ENCODE results near the gene GTPBP2.
A peak's percentile ranks its signal among the peaks of the same experiment; 100 is the strongest.
"Not testable (repeated sequence)": the region's sequence is repeated elsewhere in the genome, so short reads cannot be mapped to it uniquely, and the experiment has no call there.

The GTPBP2 gene

DNA sequence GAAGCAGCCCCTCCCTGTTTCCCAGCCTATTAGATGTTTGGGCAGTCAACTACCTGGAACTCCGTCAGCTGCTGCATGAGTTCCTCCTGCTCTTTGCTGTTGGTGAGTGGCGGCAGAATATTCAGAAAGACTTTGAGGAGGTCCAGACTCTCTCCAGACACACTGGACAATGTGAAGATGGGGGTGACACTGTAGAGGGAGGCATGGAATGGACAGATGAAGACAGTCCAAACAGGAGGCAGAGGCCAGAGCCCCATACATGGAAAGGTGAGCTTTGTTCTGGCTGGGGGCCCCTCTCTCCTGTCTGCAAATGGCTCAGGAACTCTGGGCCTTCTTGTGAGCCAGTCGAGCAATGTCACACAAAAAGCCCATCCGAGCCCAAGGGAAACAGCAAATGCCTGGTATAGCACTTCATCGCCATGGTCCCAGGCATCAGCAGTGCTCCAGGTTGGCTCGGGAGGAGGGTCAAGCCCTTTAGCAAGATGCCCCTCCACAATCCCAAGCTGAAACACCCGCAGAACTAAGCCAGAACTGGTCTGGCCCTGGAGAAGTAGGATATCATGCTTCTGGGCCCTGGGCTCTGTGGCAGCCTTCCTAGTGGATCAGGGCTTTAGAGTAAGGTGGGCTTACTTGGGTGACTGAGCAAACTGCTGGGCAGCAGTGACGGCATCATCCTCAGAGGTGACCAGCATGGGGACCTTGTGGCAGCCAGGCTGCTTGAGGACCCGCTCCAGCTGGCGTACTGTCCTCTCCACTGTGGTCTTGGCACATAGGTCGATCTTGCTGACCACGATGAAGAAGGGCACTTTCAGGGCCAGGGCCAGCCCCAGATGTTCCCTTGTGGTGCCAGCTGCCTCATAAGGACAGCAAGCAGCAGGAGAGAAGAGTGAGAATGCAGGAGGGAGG, 4.9 kb downstream of the GTPBP2 start:
- no peak for DNase-seq

DNA sequence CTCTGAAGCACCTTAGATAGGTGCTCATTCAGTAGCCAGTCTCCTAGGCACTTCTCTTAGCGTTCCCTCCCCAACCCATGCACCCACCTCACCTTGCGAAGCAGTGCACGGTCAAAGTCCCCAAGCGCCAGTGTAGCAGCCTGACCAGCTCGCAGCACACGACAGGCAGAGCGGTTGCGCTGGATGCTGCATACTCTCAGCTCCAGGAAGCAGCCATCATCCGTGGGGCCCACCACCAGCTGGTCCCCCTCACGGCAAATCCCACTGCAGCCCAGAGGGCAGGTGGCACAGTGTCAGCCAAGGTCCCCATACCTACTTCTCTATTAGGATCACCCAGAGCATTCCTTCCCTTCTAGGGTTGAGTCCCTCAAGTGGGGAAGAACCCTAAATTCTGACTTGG, 6.5 kb downstream of the GTPBP2 start:
- DNase-seq: no peak

DNA sequence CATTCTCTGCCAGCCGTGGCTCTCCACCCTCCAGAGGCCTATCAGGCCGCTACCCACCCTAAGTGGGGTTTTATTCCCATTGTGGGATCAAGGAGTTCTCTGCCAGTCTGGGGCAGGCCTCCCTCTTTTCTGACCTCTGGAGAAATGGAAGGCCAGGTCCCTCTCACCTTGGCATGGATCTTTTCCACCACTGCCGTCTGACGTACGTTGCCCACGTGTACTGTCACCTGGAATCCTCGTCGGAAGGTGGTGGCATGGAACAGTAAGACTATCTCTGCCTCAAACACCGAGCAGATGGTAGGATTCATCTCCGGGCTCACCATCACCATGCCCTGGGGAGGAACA, 7.3 kb downstream of the GTPBP2 start:
- DNase-seq: no peak

DNA sequence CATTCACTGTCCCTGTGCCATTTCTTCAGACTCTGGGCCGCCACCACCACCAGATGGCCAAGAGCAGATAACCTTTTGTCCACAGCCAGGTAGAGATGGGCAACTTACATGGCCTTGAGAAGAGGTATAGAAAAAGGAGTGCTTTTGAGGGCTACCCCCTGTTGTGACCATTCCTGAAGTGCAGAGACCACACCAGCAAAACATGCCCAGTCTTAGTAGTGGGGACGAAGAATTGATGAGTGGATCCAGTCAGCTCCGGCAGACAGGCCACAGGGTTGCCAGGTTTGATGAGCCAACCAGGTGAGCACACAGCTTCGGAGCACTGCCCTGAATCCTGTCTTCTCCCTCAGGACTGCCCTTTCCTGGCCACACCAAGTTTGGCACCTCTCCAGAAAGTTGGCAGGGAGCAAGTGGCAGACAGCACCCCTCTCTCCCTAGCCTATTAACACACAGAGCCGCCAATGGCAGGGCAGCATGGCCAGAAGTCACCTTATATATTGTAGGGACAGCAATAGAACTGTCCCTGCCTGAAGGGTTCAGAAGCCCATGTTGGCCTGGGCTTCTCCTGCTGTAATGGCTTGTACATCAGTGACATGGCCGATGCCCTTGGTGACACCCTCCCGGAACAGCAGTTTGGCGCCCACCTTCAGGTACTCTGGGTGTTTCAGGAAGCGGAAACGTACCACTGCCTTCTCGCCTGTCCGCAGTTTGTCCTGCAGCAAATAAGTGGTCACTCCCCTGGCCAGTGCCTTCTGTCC, 7.8 kb downstream of the GTPBP2 start:
- DNase-seq: no peak

DNA sequence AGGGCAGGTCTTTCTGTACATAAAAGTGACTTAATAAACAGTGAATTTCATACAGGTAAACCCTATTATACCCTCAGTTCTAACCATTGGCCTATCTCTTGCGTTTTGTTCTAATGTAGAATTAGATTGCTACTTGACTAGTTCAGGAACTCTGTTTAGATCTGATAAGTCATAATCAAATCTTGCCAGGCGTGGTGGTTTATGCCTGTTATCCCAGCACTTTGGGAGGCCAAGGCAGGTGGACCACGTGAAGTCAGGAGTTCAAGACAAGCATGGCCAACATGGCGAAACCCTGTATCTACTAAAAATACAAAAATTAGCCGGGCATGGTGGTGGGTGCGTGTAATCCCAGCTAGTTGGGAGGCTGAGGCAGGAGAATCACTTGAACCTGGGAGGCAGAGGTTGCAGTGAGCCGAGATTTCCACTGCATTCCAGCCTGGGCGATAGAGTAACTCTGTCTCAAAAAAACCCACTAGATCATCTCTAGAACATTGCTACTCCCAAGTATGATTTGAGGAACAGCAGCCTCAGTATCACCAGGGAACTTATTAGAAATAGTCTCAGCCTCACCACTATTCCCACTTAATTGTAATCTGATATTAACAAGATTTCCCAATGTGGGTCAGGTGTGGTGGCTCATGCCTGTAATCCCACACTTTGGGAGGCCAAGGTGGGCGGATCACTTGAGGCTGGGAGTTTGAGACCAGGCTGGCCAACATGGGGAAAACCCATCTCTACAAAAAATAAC, 12.2 kb downstream of the GTPBP2 start:
- no peak for DNase-seq

DNA sequence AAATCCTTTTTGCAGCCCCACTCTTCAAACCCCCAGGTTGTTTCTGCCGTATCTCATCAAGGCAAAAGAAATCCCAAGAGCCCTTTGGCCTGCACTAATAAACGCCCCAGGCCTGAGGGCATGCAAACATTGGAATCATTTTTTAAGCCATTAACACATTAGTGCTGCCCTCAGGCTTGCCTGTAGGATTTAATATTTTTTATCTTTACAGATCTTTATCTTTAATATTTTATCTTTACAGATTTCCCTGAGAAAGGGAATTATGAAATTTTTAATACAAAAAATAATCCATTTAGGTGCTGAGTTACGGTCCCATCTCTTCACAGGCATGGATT, 14.7 kb downstream of the GTPBP2 start:
- DNase-seq: no peak

DNA sequence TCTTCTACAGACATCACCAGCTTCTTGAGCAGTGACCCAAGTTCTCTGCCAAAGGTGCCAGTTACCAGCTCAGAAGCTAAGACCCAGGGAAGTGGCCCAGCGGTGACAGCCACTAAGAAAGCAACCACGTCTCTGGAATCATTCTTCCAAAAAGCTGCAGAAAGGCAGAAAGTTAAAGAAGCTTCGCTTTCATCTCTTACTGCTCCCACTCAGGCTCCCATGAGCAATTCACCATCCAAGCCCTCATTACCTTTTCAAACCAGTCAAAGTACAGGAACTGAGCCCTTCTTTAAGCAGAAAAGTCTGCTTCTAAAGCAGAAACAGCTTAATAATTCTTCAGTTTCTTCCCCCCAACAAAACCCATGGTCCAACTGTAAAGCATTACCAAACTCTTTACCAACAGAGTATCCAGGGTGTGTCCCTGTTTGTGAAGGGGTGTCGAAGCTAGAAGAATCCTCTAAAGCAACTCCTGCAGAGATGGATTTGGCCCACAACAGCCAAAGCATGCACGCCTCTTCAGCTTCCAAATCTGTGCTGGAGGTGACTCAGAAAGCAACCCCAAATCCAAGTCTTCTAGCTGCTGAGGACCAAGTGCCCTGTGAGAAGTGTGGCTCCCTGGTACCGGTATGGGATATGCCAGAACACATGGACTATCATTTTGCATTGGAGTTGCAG, 15.2 kb downstream of the GTPBP2 start:
- DNase-seq: no peak

DNA sequence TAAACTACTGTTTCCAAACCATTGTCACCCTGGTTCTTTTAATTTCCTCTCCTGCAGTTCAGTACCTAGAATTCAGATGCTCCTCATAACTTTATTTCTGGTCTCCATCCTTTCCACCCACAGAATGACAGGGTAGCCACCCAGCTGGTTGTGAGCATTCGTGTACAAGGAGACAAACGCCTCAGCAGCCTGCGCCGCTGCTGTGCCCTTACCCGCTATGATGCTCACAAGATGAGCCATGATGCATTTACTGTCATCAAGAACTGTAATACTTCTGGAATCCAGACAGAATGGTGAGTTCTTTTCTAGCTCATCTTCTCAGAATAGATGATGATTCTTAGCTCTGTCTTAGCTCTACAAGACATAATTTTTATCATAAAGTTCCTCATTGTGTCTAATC, 18.6 kb downstream of the GTPBP2 start:
- DNase-seq: no peak

DNA sequence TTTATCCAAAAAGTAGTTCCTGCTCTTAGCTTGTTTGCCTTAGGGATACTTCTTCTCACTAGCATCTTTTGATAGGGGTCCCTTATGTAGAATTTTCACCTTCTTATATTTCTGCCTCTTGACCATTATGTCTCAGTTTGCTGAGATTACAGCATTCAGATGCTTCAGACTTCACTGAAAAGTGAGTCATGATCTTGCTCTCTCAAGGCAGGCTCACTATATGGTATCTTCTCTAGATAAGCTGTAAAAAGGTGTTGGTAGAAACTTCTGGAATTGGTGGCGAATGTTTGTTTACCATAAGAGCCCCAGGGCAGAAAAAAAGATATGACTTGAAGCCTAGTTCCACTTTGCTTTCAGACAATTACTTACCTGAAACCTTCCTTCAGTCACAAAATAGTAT, 19.7 kb downstream of the GTPBP2 start:
- DNase-seq: no peak

DNA sequence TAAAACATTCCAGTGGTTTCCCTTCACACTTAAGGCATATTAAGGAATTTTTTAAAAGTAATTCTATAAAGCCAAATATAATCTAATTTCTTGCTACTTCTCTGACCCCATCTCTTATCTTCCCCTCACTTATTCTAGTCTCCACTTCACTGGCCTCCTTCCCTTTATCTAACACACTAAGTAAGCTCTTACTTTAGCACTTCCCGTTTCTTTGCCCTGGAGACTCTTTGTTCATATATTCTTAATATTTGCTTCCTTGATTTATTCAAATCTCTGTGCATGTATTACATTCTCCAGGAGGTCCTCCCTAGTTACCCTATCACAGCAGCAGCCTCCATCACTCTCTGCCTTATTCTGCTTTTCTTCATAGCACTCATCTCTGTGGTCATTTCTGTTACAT, 20.3 kb downstream of the GTPBP2 start:
- no peak for DNase-seq

DNA sequence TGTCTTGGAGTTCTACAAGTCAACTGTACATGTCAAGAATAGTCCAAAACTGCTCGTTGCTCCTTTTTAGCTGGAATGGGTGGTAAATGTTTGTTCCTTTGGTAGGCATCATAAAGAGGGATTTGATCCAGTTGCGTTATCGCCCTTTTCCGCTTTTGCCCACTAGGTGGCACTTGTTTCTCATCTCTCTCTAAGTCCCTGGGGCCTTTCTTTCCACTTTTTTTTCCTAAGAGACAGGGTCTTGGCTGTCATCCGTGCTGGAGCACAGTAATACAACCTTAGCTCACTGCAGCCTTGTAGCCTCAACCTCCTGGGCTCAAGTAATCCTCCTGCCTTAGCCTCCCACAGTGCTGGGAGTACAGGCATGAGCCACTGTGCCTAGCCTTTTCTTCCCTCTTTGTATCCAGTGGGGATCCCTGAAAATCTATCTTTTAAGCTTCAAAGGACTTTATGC, 20.7 kb downstream of the GTPBP2 start:
- DNase-seq: peak in 8 of 14 donors; percentile 5 to 32 (median 18)

DNA sequence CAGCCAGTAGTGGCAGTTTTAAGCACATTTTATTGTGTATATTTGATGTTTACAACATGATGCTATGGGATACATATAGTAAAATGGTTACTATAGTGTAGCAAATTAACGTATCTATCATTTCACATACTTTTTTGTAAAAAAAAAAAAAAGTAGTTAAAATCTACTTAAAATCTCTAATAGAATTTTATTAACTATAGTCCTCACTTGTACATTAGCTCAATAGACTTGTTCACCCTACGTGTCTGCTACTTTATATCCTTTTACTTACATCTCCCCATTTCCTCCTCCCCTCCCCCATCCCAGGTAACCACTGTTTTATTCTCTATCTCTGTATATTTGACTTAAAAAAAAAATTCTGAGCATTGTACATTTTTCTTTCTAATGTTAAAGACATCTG, 23.0 kb downstream of the GTPBP2 start:
- no peak for DNase-seq

DNA sequence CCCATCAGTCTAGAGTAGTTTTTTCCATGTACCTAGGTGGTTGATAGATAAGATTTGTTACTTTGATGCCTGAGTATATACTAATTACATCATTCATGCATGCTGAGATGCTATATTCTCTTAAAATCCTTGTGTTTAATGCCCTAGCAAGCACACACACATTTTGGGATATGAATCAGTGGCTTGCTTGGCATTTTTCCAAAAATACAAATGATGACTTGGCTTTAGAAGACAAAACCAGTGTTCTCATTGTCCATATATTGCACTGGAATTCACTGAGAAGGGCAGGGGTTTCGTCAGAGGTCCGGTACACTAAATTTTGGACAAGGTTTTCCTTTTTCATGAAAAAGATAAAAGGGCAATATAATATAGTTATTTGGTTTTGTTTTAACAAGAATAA, 24.9 kb downstream of the GTPBP2 start:
- no peak for DNase-seq

DNA sequence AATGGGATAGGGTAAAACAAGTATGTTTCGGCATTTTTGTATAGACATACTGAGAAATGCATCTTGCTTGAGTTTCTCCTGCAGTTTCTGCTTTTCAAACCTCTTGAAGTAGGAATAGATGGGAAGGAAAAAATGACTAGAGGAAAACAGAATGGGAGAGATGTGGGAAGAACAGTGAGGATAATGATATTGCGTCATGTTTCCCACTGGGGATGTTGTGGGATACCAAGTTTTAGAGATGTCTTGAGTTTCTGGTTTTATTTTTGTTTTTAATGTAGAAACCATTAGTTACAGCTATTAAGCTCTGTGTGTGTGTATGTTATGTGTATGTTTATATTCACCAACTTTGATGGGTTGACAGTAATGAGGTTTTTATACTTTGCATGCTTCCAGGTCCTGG, 28.5 kb downstream of the GTPBP2 start:
- DNase-seq: no peak

DNA sequence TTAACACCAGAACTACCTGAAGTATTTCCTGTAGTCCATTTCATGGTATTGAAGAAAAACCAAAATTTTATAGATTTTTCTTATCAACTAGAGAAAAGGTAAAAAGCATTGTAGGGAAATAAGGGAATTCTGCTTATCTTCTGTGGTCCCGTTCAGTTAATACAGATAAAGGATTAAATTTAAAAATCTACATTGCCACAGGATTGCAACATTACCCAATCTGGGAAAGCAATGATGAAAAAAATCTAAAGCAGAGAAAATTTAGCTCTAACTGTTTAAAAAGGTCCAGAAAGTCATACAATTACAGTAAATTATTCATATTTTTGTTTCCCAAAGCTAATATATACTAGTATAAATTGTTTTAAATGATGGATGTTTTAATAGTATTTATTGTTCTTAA, 35.1 kb downstream of the GTPBP2 start:
- no peak for DNase-seq

DNA sequence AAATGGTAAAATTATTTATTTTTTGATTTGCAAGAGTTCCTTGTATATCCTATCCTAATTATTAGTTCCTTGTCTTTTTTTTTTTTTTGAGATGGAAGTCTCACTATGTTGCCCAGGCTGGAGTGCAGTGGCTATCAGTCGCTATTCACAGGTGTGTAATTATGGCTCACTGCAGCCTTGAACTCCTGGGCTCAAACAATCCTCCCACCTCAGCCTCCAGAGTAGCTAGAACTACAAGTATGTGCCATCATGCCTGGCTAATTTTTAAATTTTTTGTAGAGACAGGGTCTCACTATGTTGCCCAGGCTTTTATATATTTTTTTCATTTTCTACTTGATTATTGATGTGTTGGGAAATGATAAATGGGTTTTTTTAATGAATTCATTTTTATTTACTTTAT, 39.5 kb downstream of the GTPBP2 start:
- not testable (repeated sequence) for DNase-seq

DNA sequence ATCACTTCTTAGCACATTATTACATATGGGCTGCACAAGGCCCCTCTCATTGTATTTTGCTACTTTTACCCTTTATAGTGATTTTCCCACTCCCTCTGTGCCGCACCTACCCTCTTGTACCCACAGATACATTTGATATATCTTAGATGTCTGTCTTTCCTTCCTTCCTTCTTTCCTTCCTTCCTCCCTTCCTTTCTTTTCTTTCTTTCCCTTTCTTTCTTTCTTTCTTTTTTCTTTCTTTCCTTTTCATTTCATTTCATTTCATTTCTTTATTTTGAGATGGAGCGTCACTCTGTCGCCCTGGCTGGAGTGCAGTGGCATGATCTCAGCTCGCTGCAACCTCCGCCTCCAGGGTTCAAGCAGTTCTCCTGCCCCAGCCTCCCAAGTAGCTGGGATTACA, 40.9 kb downstream of the GTPBP2 start:
- DNase-seq: no peak

DNA sequence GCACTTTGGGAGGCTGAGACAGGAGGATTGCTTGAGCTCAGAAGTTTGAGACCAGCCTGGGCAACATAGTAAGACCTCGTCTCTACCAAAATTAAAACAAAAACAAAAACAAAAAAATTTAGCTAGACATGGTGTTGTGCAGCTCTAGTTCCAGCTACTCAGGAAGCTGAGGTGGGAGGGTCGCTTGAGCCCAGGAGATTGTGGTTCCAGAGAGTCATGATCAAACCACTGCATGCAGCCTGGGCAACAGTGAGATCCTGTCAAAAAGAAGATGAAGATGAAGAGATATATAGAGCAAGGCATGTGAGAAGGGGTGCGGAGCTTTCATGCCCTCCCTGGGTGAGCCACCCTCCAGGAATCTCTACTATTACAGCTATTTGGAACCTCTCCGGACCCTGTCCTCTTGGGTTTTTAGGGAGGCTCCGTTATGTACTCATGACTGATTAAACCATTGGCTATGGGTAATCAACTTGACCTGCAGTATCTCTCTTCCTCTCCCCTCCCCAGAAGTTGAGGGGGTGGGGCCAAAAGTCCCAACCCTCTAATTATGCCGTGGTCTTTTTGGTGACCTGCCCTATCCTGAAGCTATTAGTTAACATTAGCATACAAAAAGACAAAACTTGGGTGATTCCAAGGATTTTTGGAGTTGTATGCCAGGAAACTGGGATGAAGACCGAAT, 44.0 kb downstream of the GTPBP2 start:
- DNase-seq: no peak

DNA sequence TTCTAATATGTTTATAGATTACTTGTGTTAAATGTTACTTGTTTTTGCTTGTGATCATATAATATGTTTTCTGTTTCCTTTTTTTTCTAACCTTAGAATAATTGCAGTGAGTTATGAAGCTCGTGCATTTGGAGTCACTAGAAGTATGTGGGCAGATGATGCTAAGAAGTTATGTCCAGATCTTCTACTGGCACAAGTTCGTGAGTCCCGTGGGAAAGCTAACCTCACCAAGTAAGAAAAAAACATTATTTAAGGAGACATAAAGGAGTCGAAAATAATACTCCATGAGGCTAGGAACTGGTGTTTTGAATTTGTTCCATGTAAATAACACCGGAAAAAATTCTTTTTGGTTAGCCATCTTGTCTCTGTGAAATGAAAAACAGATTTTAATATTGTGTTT, 46.2 kb downstream of the GTPBP2 start:
- DNase-seq: no peak

DNA sequence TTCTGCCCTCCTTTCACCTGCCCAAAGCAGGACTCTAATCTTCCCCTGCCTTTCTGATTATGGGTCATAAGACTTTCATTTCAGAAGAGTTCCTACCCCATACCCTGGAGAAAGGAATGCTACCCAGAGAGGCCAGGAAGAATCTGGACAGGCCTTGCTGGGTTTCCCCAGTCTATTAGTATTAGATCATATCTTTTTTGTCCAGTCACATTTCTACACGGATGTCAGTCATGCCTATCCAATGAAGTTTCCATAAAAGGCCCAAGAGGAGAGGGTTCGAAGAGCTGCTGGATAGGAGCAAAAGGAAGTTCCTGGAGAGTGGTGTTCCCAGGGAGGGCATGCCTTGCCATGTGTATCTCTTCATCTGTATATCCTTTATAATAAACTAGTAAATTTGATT, 49.9 kb downstream of the GTPBP2 start:
- no peak for DNase-seq

DNA sequence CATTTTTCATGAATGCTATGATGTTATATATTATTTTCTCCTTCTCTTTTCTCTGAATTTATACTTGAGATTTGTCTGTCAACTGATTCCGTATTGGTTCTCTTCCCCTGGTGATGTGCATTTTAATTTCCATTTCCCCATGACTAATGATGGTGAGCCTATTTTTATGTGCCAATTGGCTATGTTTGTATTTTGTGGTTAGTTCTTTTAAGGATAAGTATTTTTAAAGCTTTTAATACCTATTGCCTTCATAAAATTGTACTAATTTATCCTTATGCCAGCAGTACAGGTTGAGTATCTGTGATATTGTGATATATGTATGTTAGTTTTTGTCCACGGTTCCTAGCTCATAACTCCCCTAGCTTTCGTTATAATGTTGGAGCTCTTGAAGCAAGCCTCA, 50.3 kb downstream of the GTPBP2 start:
- DNase-seq: no peak
